ENCODE measurements around the gene PPP1R1B. TPM values are rescaled to one million over a fixed set of nuclear protein-coding genes. Genes with fewer than 3 reads are reported as not detected.

Gene PPP1R1B
- total RNA-seq, 1 donor from 2014 or later = not detected

DNA sequence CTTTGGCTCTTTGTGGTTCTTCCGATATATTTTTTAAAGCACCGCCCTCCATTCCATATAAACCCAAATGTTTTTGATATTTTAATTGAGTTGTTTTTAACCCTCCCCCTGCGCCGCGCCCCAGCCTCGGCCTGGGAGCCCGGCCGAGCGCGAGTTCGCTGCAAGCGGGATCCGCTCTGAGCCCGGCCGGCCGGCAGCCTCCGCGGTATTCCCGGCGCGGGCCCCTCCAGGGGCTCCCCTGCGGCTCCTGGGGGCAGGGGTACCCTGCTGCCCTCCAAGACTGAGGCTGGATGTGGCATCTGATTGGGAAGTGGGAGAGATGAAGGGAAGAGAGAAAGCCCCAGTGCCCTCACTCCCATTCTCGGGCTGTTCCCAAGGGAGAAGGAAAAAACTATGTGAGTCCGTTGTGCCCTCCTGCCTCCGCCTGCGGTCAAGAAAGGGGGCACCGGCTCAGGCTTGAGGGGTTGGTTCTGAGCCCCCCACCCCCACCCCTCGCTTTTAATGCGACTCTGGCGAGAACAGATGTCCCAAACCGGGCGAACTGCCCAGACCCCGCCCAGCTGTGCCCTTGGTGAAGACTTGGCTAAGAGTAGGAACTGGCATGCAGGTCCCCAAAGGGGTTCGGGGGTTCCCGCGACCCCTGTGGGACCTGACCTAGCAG, 27.6 kb upstream of the PPP1R1B start:
- no peak for DNase-seq (ENCODE audit: low read depth)
- no peaks in the 10 kb centered on the region for H3K36me3 ChIP-seq (ENCODE audit: control insufficient read depth, insufficient read depth, low read length)
- H3K27me3 ChIP-seq (ENCODE audit: control insufficient read depth, insufficient read depth, low read length) = peaks cover 61% of the 10 kb centered on the region
- TF ChIP-seq, protein P1, sequence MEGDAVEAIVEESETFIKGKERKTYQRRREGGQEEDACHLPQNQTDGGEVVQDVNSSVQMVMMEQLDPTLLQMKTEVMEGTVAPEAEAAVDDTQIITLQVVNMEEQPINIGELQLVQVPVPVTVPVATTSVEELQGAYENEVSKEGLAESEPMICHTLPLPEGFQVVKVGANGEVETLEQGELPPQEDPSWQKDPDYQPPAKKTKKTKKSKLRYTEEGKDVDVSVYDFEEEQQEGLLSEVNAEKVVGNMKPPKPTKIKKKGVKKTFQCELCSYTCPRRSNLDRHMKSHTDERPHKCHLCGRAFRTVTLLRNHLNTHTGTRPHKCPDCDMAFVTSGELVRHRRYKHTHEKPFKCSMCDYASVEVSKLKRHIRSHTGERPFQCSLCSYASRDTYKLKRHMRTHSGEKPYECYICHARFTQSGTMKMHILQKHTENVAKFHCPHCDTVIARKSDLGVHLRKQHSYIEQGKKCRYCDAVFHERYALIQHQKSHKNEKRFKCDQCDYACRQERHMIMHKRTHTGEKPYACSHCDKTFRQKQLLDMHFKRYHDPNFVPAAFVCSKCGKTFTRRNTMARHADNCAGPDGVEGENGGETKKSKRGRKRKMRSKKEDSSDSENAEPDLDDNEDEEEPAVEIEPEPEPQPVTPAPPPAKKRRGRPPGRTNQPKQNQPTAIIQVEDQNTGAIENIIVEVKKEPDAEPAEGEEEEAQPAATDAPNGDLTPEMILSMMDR (IDR thresholded peaks at IDR 0.05; ENCODE audit: insufficient read depth, low read length, severe bottlenecking) = no peak
- no peak overlapping the region for H3K4me3 ChIP-seq (ENCODE audit: low read depth, low read length)
- FAIRE-seq = no peak

- no peak for FAIRE-seq
- H3K36me3 ChIP-seq (ENCODE audit: control insufficient read depth, insufficient read depth, low read length) = no peaks in the 10 kb centered on the region
- no peak for DNase-seq (ENCODE audit: low read depth)
- TF ChIP-seq, protein P1 (IDR thresholded peaks at IDR 0.05; ENCODE audit: insufficient read depth, low read length, severe bottlenecking) = no peak
- peaks cover 61% of the 10 kb centered on the region for H3K27me3 ChIP-seq (ENCODE audit: control insufficient read depth, insufficient read depth, low read length)
- H3K4me3 ChIP-seq (ENCODE audit: low read depth, low read length) = no peak overlapping the region
Observed at GRCh38 chr17:39599665-39600231, 27.0 kb upstream of the PPP1R1B start.

- Histone ChIP-seq H3K27me3 (ENCODE audit: control insufficient read depth, insufficient read depth, low read length) (peaks cover 63% of the 10 kb centered on the region), H3K4me3 (ENCODE audit: low read depth, low read length) (no peak overlapping the region), H3K36me3 (ENCODE audit: control insufficient read depth, insufficient read depth, low read length) (no peaks in the 10 kb centered on the region)
- DNase-seq (ENCODE audit: low read depth) (no peak), FAIRE-seq (no peak)
- TF ChIP-seq, protein P1 (IDR thresholded peaks at IDR 0.05; ENCODE audit: insufficient read depth, low read length, severe bottlenecking) = no peak
Observed at GRCh38 chr17:39600288-39600996, 26.3 kb upstream of the PPP1R1B start.

DNA sequence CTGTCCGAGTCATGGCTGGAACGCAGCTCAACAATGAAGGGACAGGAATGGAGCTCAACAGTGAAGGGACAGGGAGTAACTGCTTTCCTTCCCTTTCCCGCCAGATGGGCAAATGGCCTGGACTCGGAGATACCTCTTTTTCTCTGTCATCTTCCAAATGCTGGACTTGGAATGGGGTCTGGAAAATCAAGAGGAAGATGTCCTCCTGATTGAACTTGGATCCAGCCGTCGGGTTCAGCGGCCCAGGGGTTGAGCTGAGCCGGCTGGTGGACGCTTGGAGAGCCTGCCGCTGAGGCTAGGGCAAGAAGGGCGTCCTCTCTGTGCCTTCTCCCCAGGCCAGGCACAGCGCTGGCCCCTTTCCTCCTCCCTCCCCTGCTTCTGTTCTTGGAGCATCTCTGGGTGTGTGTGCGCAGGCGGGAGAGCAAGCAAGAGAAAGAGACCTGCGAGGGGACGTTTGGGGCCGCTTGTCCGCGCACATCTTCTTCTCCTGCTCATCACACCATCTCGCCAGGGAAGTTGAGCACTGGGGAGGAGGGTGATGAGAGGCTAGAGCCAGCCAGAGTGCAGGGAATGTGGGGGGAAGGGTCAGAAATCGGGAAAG, 25.7 kb upstream of the PPP1R1B start:
- TF ChIP-seq, protein P1 (IDR thresholded peaks at IDR 0.05; ENCODE audit: insufficient read depth, low read length, severe bottlenecking) = no peak
- FAIRE-seq = no peak
- peaks cover 63% of the 10 kb centered on the region for H3K27me3 ChIP-seq (ENCODE audit: control insufficient read depth, insufficient read depth, low read length)

DNA sequence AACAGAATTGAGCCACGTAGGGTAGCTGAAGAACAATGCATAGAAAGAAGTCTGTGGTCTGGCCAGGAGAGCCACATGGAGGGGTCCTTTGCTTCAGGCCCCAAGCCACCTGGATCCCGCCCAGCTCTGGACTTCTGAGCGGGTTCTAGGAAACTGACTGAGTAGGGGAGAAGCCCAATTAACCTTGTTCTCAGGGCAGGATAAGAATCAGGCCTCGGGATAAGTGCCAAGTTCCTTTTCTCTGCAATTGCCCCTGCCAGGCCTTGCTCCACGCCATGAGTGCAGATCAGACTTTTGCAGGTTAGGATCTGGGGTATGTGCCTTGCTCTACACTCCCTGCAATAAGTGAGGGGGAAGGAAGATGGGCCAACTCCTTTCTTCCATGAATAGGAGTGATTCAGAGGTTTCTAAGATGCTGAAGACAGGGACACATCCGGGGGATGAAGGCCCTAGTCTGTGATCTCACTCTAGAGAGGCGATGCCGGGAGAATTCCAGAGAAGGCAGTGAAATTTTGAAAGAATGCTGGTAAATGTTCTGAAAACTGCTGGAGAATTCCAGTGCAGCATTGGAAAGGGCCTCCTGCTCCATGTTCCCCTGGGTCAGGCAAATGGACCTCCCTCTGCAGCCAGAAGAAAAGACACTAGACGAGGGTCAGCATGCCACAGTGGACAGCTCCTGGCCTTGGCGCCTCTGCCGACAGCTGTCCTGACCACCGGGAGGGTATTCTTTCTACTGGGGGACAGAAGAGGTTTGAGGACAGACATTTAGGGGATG, 24.8 kb upstream of the PPP1R1B start:
- DNase-seq (ENCODE audit: low read depth) (no peak), FAIRE-seq (no peak)
- Histone ChIP-seq H3K4me3 (ENCODE audit: low read depth, low read length) (no peak overlapping the region), H3K27me3 (ENCODE audit: control insufficient read depth, insufficient read depth, low read length) (peaks cover 62% of the 10 kb centered on the region), H3K36me3 (ENCODE audit: control insufficient read depth, insufficient read depth, low read length) (no peaks in the 10 kb centered on the region)
- TF ChIP-seq, protein P1 (IDR thresholded peaks at IDR 0.05; ENCODE audit: insufficient read depth, low read length, severe bottlenecking) = no peak

More for the DNA sequence above, 25.7 kb upstream of the PPP1R1B start:
- H3K36me3 ChIP-seq (ENCODE audit: control insufficient read depth, insufficient read depth, low read length) = no peaks in the 10 kb centered on the region
- H3K4me3 ChIP-seq (ENCODE audit: low read depth, low read length) = no peak overlapping the region
- no peak for DNase-seq (ENCODE audit: low read depth)
